Esophagus squamous epithelium (tissue), 4 donors: ENCODE results near the gene SCYGR1.

ENCODE experiments used
- CTCF ChIP-seq, 6 experiments: fragments of 450-650 bp in 4 of 6; fragments of 200-600 bp in 2 of 6; sonication (generic) in 2 of 6; IDR thresholded peaks; one replicate each; pipeline ENCODE4 v1.5.1; 2016 to 2019; ENCODE audit warnings: antibody characterized with exemption in 6 of 6, mild to moderate bottlenecking in 4 of 6, moderate library complexity in 4 of 6
- POLR2A ChIP-seq, 4 donors: fragments of 450-650 bp; IDR thresholded peaks; one replicate each; pipeline ENCODE4 v1.6.1; 2017; ENCODE audit warnings: antibody characterized with exemption in 4 of 4, mild to moderate bottlenecking in 4 of 4, moderate library complexity in 3 of 4

- no peak for TF ChIP-seq CTCF (IDR thresholded peaks at IDR 0.05)
- no peak for TF ChIP-seq POLR2A (IDR thresholded peaks at IDR 0.05)
Measured at GRCh38 chr2:227386630-227387029, 1.1 kb downstream of the SCYGR1 start.
